Measurements from ENCODE around the gene RECQL.

Gene RECQL

GRCh38 chr12:21526721-21527345 lies 25.4 kb upstream of the RECQL start:
- Histone ChIP-seq H2AFZ (ENCODE audit: low read depth) (no peak overlapping the region), H4K20me1 (ENCODE audit: insufficient read depth) (no peaks in the 10 kb centered on the region), H3K4me3 (IDR thresholded peaks at IDR 0.05; ENCODE audit: insufficient read depth, low read depth, low read length) (no peak overlapping the region), H3K4me1 (ENCODE audit: low read depth, poor library complexity, severe bottlenecking) (no peaks in the 10 kb centered on the region), H3K4me2 (no peak overlapping the region), H3K79me2 (ENCODE audit: insufficient read depth, low read depth) (no peaks in the 10 kb centered on the region), H3K27me3 (ENCODE audit: insufficient read depth, low read depth) (no peaks in the 10 kb centered on the region), H3K36me3 (ENCODE audit: insufficient read depth) (no peaks in the 10 kb centered on the region), H3K9ac (no peak overlapping the region), H3K27ac (no peak overlapping the region)
- TF ChIP-seq CTCF (conservative IDR thresholded peaks at IDR 0.05; ENCODE audit: low read depth, low read length), result no peak

- Histone ChIP-seq H3K79me2 (ENCODE audit: insufficient read depth, low read depth) (no peaks in the 10 kb centered on the region), H3K9ac (no peak within 1 kb of the TSS), H2AFZ (ENCODE audit: low read depth) (no peak within 1 kb of the TSS), H3K4me1 (ENCODE audit: low read depth, poor library complexity, severe bottlenecking) (no peaks in the 10 kb centered on the region), H4K20me1 (ENCODE audit: insufficient read depth) (no peaks in the 10 kb centered on the region), H3K4me3 (IDR thresholded peaks at IDR 0.05; ENCODE audit: insufficient read depth, low read depth, low read length) (no peak within 1 kb of the TSS), H3K27me3 (ENCODE audit: insufficient read depth, low read depth) (no peaks in the 10 kb centered on the region), H3K27ac (no peak within 1 kb of the TSS), H3K36me3 (ENCODE audit: insufficient read depth) (no peaks in the 10 kb centered on the region), H3K4me2 (no peak within 1 kb of the TSS)
- no peak for TF ChIP-seq CTCF (conservative IDR thresholded peaks at IDR 0.05; ENCODE audit: low read depth, low read length)
These were observed 24.6 kb upstream of the RECQL start, which contains the start of gene SPX for GRCh38 chr12:21526053-21526452. Gene SPX, plus strand, starts transcription at chr12:21526296. Its CDS starts 177 bp downstream, at chr12:21526473.

- no peaks in the 10 kb centered on the region for H3K36me3 ChIP-seq (ENCODE audit: insufficient read depth)
- TF ChIP-seq CTCF (conservative IDR thresholded peaks at IDR 0.05; ENCODE audit: low read depth, low read length), result no peak
- no peak overlapping the region for H3K27ac ChIP-seq
- no peak overlapping the region for H3K9ac ChIP-seq
- no peaks in the 10 kb centered on the region for H3K4me1 ChIP-seq (ENCODE audit: low read depth, poor library complexity, severe bottlenecking)
- no peaks in the 10 kb centered on the region for H3K27me3 ChIP-seq (ENCODE audit: insufficient read depth, low read depth)
- H3K4me2 ChIP-seq, result no peak overlapping the region
- H2AFZ ChIP-seq (ENCODE audit: low read depth), result no peak overlapping the region
- no peaks in the 10 kb centered on the region for H3K79me2 ChIP-seq (ENCODE audit: insufficient read depth, low read depth)
- no peaks in the 10 kb centered on the region for H4K20me1 ChIP-seq (ENCODE audit: insufficient read depth)
- no peak overlapping the region for H3K4me3 ChIP-seq (IDR thresholded peaks at IDR 0.05; ENCODE audit: insufficient read depth, low read depth, low read length)
These were observed 21.7 kb upstream of the RECQL start for GRCh38 chr12:21523148-21523547.

- Histone ChIP-seq H3K4me2 (no peak overlapping the region), H3K79me2 (ENCODE audit: insufficient read depth, low read depth) (no peaks in the 10 kb centered on the region)
- TF ChIP-seq CTCF (conservative IDR thresholded peaks at IDR 0.05; ENCODE audit: low read depth, low read length), result no peak
These were observed 20.1 kb upstream of the RECQL start for GRCh38 chr12:21521541-21521940.

More at GRCh38 chr12:21521541-21521940, 20.1 kb upstream of the RECQL start:
- Histone ChIP-seq H2AFZ (ENCODE audit: low read depth) (no peak overlapping the region), H3K27ac (no peak overlapping the region), H3K9ac (no peak overlapping the region), H3K36me3 (ENCODE audit: insufficient read depth) (no peaks in the 10 kb centered on the region), H3K4me1 (ENCODE audit: low read depth, poor library complexity, severe bottlenecking) (no peaks in the 10 kb centered on the region), H3K27me3 (ENCODE audit: insufficient read depth, low read depth) (no peaks in the 10 kb centered on the region), H4K20me1 (ENCODE audit: insufficient read depth) (no peaks in the 10 kb centered on the region), H3K4me3 (IDR thresholded peaks at IDR 0.05; ENCODE audit: insufficient read depth, low read depth, low read length) (no peak overlapping the region)
